SK-N-SH (cell line): ENCODE measurements around the gene CACNA2D1. TPM values are rescaled to one million over a fixed set of nuclear protein-coding genes. Genes with fewer than 3 reads are reported as not detected.

Experiments used
- CTCF ChIA-PET: fragments of 300-600, 350-600 bp; formaldehyde crosslinking; extraction: SDS; loops from one replicate; lab custom pipeline; 2021; lab: Yijun Ruan, JAX
- POLR2A ChIA-PET: fragments of 350-600 bp; sonication (Branson Sonifier 250); formaldehyde crosslinking; extraction: SDS; loops from one replicate; lab custom pipeline; 2020; ENCODE audit warnings: antibody characterized with exemption, inconsistent platforms; lab: Yijun Ruan, JAX
- DNase-seq: peaks from one replicate; pipeline ENCODE4 v3.0.0; 2012
- H2AFZ ChIP-seq: fragments of 200-600 bp; sonication (generic); 2 replicates; pipeline ENCODE4 v1.8.1; 2016; ENCODE audit warnings: antibody characterized with exemption, mild to moderate bottlenecking, low read depth
- H3F3A ChIP-seq: fragments of 200-600 bp; sonication (generic); replicated peaks from 2 replicates; pipeline ENCODE3; 2016; ENCODE audit warnings: antibody characterized with exemption, mild to moderate bottlenecking; ENCODE audit not compliant: insufficient read depth
- H3K27ac ChIP-seq, 2 experiments: fragments of 200-500 bp in 1 of 2; fragments of 200-600 bp in 1 of 2; sonication (Bioruptor generic) in 1 of 2; sonication (generic), shearing (Covaris generic) in 1 of 2; 2 replicates each; pipeline versions ENCODE4 v1.5.1 to v1.6.1; 2014 to 2016; ENCODE audit warnings: low read depth in 2 of 2, inconsistent platforms in 1 of 2, low read length in 1 of 2, mild to moderate bottlenecking in 1 of 2, mixed read lengths in 1 of 2
- H3K27me3 ChIP-seq: fragments of 200-600 bp; sonication (generic), shearing (Covaris generic); 2 replicates; pipeline ENCODE4 v1.6.1; 2016; ENCODE audit warnings: mixed run types; ENCODE audit not compliant: insufficient read depth
- H3K36me3 ChIP-seq, 2 experiments: fragments of 200-500 bp in 1 of 2; fragments of 200-600 bp in 1 of 2; sonication (Bioruptor generic) in 1 of 2; sonication (generic) in 1 of 2; replicated peaks in 1 of 2; 2 replicates each; pipeline versions ENCODE3 to v1.5.1; 2014 to 2016; ENCODE audit warnings: low read length in 1 of 2, mild to moderate bottlenecking in 1 of 2; ENCODE audit not compliant: insufficient read depth in 2 of 2, control insufficient read depth in 1 of 2
- H3K4me1 ChIP-seq, 2 experiments: fragments of 200-500 bp in 1 of 2; fragments of 200-600 bp in 1 of 2; sonication (Bioruptor generic) in 1 of 2; sonication (generic), shearing (Covaris generic) in 1 of 2; 2 replicates each; pipeline versions ENCODE4 v1.5.1 to v1.6.1; 2014 to 2016; ENCODE audit warnings: low read depth in 1 of 2, low read length in 1 of 2, mixed run types in 1 of 2; ENCODE audit not compliant: insufficient read depth in 2 of 2, control insufficient read depth in 1 of 2
- H3K4me2 ChIP-seq: fragments of 200-600 bp; sonication (generic), shearing (Covaris generic); 2 replicates; pipeline ENCODE4 v1.6.1; 2017; ENCODE audit warnings: mixed run types
- H3K4me3 ChIP-seq, 2 experiments: fragments of 200-500 bp in 1 of 2; fragments of 200-600 bp in 1 of 2; sonication (Bioruptor generic) in 1 of 2; sonication (generic), shearing (Covaris generic) in 1 of 2; 2 replicates each; pipeline versions ENCODE4 v1.5.1 to v1.8.1; 2014 to 2016; ENCODE audit warnings: low read depth in 2 of 2, inconsistent platforms in 1 of 2, low read length in 1 of 2, mild to moderate bottlenecking in 1 of 2, mixed read lengths in 1 of 2, moderate library complexity in 1 of 2
- H3K79me2 ChIP-seq: fragments of 200-600 bp; sonication (generic); 2 replicates; pipeline ENCODE4 v1.8.1; 2017; ENCODE audit warnings: mild to moderate bottlenecking; ENCODE audit not compliant: insufficient read depth
- H3K9ac ChIP-seq: fragments of 200-600 bp; sonication (generic); 2 replicates; pipeline ENCODE4 v1.6.1; 2017; ENCODE audit warnings: mixed run types
- H3K9me2 ChIP-seq: fragments of 200-600 bp; sonication (generic); 2 replicates; pipeline ENCODE4 v1.6.1; 2017; ENCODE audit warnings: mixed run types
- H3K9me3 ChIP-seq: fragments of 200-600 bp; sonication (generic); 2 replicates; pipeline ENCODE4 v1.6.1; 2017; ENCODE audit warnings: mixed run types, mild to moderate bottlenecking, moderate library complexity
- H4K20me1 ChIP-seq: fragments of 200-600 bp; sonication (generic); 2 replicates; pipeline ENCODE4 v1.6.1; 2017; ENCODE audit warnings: mild to moderate bottlenecking, mixed run types; ENCODE audit not compliant: insufficient read depth
- CTCF ChIP-seq: fragments of 200-600 bp; sonication (generic); IDR thresholded peaks from 2 replicates; pipeline ENCODE4 v1.6.1; 2017; ENCODE audit warnings: antibody characterized with exemption, mild to moderate bottlenecking, moderate library complexity
- EP300 ChIP-seq, 2 experiments: IDR thresholded peaks; 2 replicates each; pipeline versions ENCODE4 v1.4.0 to v1.6.1; 2012; ENCODE audit warnings: borderline replicate concordance in 1 of 2, low read depth in 1 of 2, low read length in 1 of 2
- FOXJ3 ChIP-seq: sonication (generic); formaldehyde crosslinking; IDR thresholded peaks from 2 replicates; pipeline ENCODE4 v1.5.1; 2020; ENCODE audit warnings: mild to moderate bottlenecking, missing genetic modification reagents
- FOXM1 ChIP-seq: IDR thresholded peaks from 2 replicates; pipeline ENCODE4 v1.4.0; 2012; ENCODE audit warnings: low read depth, mild to moderate bottlenecking
- GATA2 ChIP-seq: sonication (generic); formaldehyde crosslinking; IDR thresholded peaks from 2 replicates; pipeline ENCODE4 v1.5.0; 2020; ENCODE audit warnings: mild to moderate bottlenecking, missing genetic modification reagents
- IRF3 ChIP-seq: fragments of 150-350 bp; IDR thresholded peaks from 2 replicates; pipeline ENCODE4 v1.6.1; 2016; ENCODE audit warnings: mild to moderate bottlenecking, low read depth, low read length
- MAX ChIP-seq: IDR thresholded peaks from 2 replicates; pipeline ENCODE4 v1.4.0; 2012; ENCODE audit warnings: low read depth
- MEF2A ChIP-seq: IDR thresholded peaks from 2 replicates; pipeline ENCODE4 v1.4.0; 2012; ENCODE audit warnings: low read depth, borderline replicate concordance
- MXI1 ChIP-seq: IDR thresholded peaks from 2 replicates; pipeline ENCODE4 v1.6.1; 2012; ENCODE audit warnings: mild to moderate bottlenecking, low read depth, low read length, improper control_type of control experiment
- PBX3 ChIP-seq: IDR thresholded peaks from 2 replicates; pipeline ENCODE4; 2012
- POLR2AphosphoS5 ChIP-seq: IDR thresholded peaks from 2 replicates; pipeline ENCODE4 v1.6.1; 2012; ENCODE audit warnings: low read depth, low read length
- SMC3 ChIP-seq: IDR thresholded peaks from 2 replicates; pipeline ENCODE4 v1.6.1; 2012; ENCODE audit warnings: low read depth, low read length, improper control_type of control experiment
- TAF1 ChIP-seq: IDR thresholded peaks from 2 replicates; pipeline ENCODE4 v1.6.1; 2012; ENCODE audit warnings: low read depth, mild to moderate bottlenecking, low read length, moderate library complexity, borderline replicate concordance
- USF1 ChIP-seq: IDR thresholded peaks from 2 replicates; pipeline ENCODE4 v1.4.0; 2012; ENCODE audit warnings: low read depth, borderline replicate concordance
- USF2 ChIP-seq: fragments of 150-350 bp; IDR thresholded peaks from 2 replicates; pipeline ENCODE4 v1.6.1; 2017; ENCODE audit warnings: antibody characterized with exemption, low read length, low read depth, borderline replicate concordance
- YY1 ChIP-seq: IDR thresholded peaks from 2 replicates; pipeline ENCODE4 v1.4.0; 2012; ENCODE audit warnings: low read depth, mild to moderate bottlenecking
- WGBS: methylation state at CpG from one replicate; pipeline ENCODE4 v1.1.6; 2017; ENCODE audit warnings: low lambda C conversion rate; 5-methylcytosine and 5-hydroxymethylcytosine counted together
- polyA plus RNA-seq, 3 experiments: library from polyadenylated mRNA; depleted of rRNA; stranded (reverse); fragments of >200 nt; gene quantifications; 2 replicates each; pipeline ENCODE4 v1.2.3, GENCODE V29; 2012

The CACNA2D1 gene
- polyA plus RNA-seq, 1 of the 3 experiments (the other 2 are of a cell fraction): 3.4 TPM

- H3F3A ChIP-seq: no peaks in the 10 kb centered on the region
- no peak overlapping the region for H3K9ac ChIP-seq
- POLR2A ChIA-PET: no interaction called here
- no peak overlapping the region for H3K27ac ChIP-seq
- no peak overlapping the region for H3K4me3 ChIP-seq
- no peak overlapping the region for H3K4me2 ChIP-seq
- H3K27me3 ChIP-seq: no peaks in the 10 kb centered on the region
- DNase-seq: no peak
- H3K9me3 ChIP-seq: no peaks in the 10 kb centered on the region
- 92% methylated on average over 2 of the region's 2 CpGs for WGBS
- H3K9me2 ChIP-seq: no peaks in the 10 kb centered on the region
- no peaks in the 10 kb centered on the region; a peak in 1 of 4 replicates for H3K4me1 ChIP-seq
- no peaks in the 10 kb centered on the region for H3K36me3 ChIP-seq
- no peak overlapping the region for H2AFZ ChIP-seq
- no peaks in the 10 kb centered on the region for H3K79me2 ChIP-seq
- CTCF ChIA-PET: no interaction called here
- TF ChIP-seq FOXM1 (no peak), TAF1 (no peak), PBX3 (no peak), GATA2 (CRISPR knock-in tag) (no peak), YY1 (no peak), POLR2AphosphoS5 (no peak), MAX (no peak), SMC3 (no peak), MXI1 (no peak), EP300 (IDR thresholded peaks at IDR 0.05; ENCODE audit: borderline replicate concordance in 1 of 2, low read depth in 1 of 2, low read length in 1 of 2) (no peak), MEF2A (no peak), USF1 (no peak), IRF3 (no peak), FOXJ3 (no peak), CTCF (no peak), USF2 (no peak)
- no peaks in the 10 kb centered on the region for H4K20me1 ChIP-seq
Measured at GRCh38 chr7:82188636-82189035, 254.9 kb downstream of the CACNA2D1 start.
